Activated CD4-positive, alpha-beta T cell treated with anti-CD3 and anti-CD28 coated beads, Interleukin-2, amount 50 U/mL, for 24 hours (primary cell): ENCODE results near the gene ASB13.

ENCODE experiments used
- DNase-seq, 2 donors: peaks; one replicate each; pipeline ENCODE4 v3.0.0-alpha.2; 2020; ENCODE audit warnings: low read depth in 1 of 2, low spot score in 1 of 2

ASB13 gene

GRCh38 chr10:5670662-5671375 lies 4.4 kb upstream of the ASB13 start:
- no peak for DNase-seq

DNA sequence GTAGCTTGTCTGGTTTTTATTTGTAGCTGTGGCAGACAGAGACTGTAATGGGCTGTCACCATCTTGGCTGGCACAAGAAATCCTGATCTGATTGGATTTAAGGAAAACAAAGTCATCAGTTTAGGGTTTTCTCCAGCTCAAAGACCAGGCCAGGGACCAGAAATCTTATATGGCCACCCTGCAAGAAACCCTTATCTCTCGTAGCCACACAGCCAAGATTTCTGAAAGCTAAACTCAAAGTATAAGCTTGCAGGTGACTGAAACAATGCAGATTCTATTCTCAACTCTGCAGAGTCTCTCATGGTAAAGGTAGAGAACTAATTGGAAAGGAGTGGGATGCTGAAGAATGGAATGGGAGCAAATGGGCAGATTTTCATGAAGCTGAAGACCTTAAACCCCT lies 3.2 kb upstream of the ASB13 start:
- DNase-seq = no peak

GRCh38 chr10:5668429-5668828 lies 2.0 kb upstream of the ASB13 start:
- no peak for DNase-seq

- no peak for DNase-seq
These were observed 641 bp upstream of the ASB13 start for GRCh38 chr10:5666841-5667630.

DNA sequence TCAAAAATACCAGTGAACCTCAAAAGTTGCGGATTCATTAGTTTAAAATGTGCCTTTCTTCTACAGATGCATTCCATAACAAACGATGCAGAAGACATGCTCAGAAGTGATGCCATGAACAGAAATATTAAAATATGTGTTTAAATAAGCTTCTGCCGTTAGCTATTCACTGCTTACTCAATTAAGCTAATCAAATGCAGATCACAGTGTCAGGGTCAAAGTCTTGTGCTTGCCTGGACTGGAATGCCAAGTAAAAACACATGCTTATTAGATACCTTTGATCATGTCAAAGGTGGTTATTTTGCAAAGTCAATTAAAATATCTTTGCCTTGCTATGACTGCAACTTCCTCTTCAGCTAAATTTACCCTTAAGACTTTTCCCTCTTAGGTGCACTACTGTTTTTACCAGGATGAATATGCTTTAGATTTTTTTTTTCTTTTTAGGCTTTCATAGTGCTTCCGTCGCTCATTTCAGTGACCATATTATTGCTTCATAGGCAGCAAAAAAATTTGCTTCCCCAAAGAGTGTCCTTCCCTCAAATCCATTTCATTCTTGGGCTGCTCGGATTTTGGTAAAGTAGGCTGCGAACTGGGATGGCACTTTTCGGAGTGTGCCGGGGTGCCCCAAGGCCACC lies 905 bp downstream of the ASB13 start:
- no peak for DNase-seq

GRCh38 chr10:5663692-5664427 lies 2.5 kb downstream of the ASB13 start:
- DNase-seq = no peak

GRCh38 chr10:5662708-5663579 lies 3.5 kb downstream of the ASB13 start:
- no peak for DNase-seq

DNA sequence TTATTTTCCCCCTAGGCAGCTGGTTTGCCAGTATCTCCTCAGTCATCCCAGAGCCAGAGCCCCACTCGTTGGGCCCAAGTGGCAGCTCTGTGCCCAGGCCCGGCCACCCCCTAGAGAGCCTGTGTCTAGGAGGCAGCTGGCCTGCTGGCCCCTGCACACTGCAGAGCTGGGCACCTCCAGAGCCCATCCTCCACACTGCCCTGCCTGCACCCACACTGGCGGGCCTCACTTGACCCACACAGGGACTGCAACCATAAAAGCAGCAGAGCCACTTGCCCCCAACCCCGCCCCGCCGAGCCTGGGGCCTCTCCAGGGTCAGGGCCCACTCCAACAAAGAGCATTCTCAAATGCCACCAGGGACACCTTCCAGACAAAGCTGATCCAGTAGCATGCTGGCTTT lies 5.4 kb downstream of the ASB13 start:
- DNase-seq = no peak

GRCh38 chr10:5659702-5660528 lies 6.5 kb downstream of the ASB13 start:
- no peak for DNase-seq

- DNase-seq = no peak
These were observed 7.3 kb downstream of the ASB13 start for GRCh38 chr10:5658871-5659618.

GRCh38 chr10:5656737-5657579 lies 9.4 kb downstream of the ASB13 start:
- DNase-seq = no peak

- no peak for DNase-seq
These were observed 11.3 kb downstream of the ASB13 start for GRCh38 chr10:5655121-5655520.

DNA sequence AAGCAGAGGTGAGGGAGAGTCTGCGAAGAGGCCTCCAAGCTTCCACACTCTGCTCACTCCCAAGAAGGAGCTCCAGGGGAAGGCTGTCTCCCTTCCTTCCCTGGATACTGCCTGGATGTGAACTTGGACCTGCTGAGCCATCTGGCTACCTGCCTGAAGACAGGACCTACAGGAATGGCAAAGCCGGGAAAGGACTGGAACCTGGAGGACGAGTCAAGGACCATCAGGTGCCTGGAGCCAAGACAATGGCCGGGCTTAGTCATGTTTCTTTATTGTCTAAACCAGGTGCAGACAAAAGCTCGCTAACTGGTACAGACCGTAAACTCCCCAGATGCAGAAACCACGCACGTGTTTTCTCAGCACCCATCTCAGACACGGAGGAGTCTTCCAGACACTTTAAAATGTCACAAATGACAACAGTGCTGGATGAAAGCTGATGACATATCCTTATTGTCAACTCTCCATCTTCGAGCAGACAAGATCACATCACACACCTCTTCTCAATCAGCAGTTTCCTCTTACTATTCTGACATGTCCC lies 12.1 kb downstream of the ASB13 start:
- no peak for DNase-seq

DNA sequence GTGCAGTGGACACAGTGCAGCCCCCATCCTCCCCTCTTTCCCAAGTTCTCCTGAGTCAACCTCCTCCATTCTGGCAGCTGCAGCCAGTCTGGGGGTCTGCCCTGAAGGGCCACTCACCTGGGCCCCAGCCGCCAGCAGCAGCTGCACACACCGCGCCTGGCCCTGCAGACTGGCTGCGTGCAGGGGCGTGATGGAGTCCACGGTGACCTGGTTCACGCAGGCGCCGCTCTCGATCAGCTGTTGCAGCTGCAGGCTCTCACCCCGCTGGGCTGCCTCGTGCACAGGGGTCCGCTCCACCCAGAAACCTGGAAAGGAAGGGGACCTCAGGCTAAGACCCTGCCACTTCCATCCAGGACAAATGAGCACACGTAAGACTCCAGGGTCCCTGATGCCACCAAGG lies 13.6 kb downstream of the ASB13 start:
- no peak for DNase-seq

DNA sequence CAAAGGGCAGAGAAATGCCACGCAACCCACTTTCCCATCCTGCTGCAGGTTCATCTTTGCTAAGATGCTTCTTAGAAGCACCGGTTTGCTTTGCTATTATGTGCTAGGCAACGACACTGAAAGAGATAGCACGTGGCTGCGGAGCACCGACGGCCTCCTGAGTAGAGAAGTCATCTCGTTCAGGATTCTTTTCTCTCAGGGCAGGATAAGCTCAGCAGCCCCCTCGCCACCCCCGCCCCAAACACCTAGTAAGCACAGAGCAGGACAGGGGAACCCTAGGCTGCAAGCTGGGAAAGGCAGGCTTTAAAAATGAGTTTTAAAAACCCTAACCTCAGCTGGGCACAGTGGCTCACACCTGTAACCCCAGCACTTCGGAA lies 15.0 kb downstream of the ASB13 start:
- no peak for DNase-seq

GRCh38 chr10:5650664-5651387 lies 15.6 kb downstream of the ASB13 start:
- no peak for DNase-seq

- DNase-seq = no peak
These were observed 16.6 kb downstream of the ASB13 start for GRCh38 chr10:5649746-5650145.
